ENCODE data around the gene CBFA2T2. TPM values are rescaled to one million over a fixed set of nuclear protein-coding genes. Genes with fewer than 3 reads are reported as not detected.

Gene CBFA2T2
- total RNA-seq, 2 donors from 2014 or later = 14.4 to 15.7 TPM

GRCh38 chr20:33654680-33655161 lies 164.8 kb downstream of the CBFA2T2 start:
- H3K27me3 Mint-ChIP-seq (ENCODE audit: low read depth) = no peaks in the 10 kb centered on the region
- DNase-seq = no peak
- H3K4me1 Mint-ChIP-seq (ENCODE audit: low read depth) = peaks cover 43% of the 10 kb centered on the region
- H3K4me3 Mint-ChIP-seq = no peak overlapping the region
- ATAC-seq (replicated peaks in 1 of 2) = no peak
- no peak overlapping the region for H3K27ac Mint-ChIP-seq
- no peaks in the 10 kb centered on the region for H3K9me3 Mint-ChIP-seq
- H3K36me3 Mint-ChIP-seq (ENCODE audit: insufficient read depth in 2 of 2) = peaks cover 0 to 2% of the 10 kb centered on the region in 2 donors

- no peak overlapping the region for H3K4me3 Mint-ChIP-seq
- peaks cover 38% of the 10 kb centered on the region for H3K4me1 Mint-ChIP-seq (ENCODE audit: low read depth)
- no peak overlapping the region for H3K27ac Mint-ChIP-seq
- no peaks in the 10 kb centered on the region for H3K9me3 Mint-ChIP-seq
- ATAC-seq (replicated peaks in 1 of 2) (no peak), DNase-seq (no peak)
- no peaks in the 10 kb centered on the region for H3K27me3 Mint-ChIP-seq (ENCODE audit: low read depth)
- H3K36me3 Mint-ChIP-seq (ENCODE audit: insufficient read depth in 2 of 2) = peaks cover 0 to 2% of the 10 kb centered on the region in 2 donors
Observed at GRCh38 chr20:33655164-33655563, 165.3 kb downstream of the CBFA2T2 start.

DNA sequence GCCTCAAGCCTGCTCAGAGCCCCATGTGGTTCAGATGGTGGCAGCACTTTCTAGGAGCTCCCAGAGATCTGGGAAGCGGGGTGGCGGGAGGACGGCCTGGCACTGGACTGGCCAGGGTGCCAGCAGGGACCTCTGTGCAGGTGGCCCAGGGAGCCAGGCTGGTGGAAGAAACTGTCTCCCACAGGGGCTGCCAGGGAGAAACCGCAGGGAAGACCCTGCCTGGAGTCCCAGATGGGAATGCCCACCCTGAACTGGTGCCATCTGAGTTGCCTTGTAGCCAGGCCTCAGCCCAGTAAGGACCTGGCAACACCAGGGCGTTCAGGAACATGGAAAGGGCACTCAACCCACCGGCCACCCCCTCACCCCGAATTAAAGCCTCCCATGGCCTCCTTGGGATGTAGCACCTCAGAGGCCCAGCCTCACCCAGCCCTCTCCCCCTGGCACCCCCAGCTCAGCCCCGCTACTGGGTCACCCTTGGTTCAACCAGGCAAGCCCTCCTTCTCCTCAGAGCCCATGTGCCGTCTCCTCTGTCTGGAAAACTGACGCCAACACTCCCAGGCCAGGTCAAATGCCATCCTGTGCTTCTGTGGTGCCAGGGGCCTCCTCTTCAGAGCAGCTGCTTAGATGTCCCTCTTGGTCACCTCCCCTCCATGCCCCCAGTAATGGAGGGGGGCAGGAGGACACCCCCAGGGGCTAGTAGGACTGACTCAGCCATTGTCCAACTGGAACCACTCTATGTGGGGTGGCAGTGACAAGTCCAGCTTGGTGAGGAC lies 166.3 kb downstream of the CBFA2T2 start:
- Mint-ChIP-seq H3K27me3 (ENCODE audit: low read depth) (no peaks in the 10 kb centered on the region), H3K36me3 (ENCODE audit: insufficient read depth in 2 of 2) (peaks cover 0 to 3% of the 10 kb centered on the region in 2 donors), H3K4me1 (ENCODE audit: low read depth) (peaks cover 31% of the 10 kb centered on the region), H3K9me3 (no peaks in the 10 kb centered on the region), H3K4me3 (no peak overlapping the region), H3K27ac (no peak overlapping the region)
- DNase-seq (no peak), ATAC-seq (replicated peaks in 1 of 2) (no peak)

DNA sequence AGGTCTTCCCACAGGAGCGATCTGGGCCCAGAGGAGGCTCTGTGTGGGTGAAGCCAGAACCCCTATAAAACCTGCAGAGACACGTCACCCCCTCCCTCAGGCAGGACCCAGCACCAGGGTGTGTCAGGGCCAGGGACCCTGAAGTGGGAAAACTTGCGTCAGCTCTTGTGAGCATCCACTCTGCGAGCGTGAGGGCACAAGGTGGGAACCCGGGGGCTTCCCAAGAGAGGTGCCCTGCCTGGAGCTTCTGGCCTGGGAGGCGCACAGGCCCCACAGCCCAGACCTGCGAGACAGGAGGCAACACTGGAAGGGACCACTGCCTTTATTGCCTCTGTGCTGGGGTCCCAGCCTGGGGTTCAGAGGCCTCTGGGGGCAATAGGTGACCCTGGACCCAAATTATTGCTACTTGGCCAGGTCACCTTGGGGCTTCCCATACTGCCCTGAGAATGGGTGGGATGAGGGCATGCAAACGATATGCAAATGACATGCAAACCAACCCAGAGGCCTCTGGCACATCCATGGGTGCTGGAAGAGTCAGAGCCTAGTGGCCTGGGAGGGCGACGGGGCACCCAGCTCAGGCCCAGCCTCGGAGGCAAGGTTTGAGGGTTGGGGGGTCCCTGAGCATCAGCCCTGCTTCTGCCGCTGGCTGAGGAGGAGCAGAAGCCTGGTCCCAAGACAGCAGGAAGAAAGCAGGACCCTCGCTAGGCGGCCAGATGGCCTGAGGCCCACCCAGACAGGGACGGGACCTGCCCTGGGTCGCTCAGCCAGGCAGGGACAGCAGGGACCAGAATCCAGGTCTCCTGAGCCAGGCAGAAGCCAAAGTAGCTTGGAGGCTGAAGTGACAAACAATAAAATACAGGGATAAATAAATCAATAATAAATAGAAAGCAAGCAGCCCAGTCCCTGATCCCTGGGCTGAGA lies 167.1 kb downstream of the CBFA2T2 start:
- H3K27ac Mint-ChIP-seq = no peak overlapping the region
- peaks cover 23% of the 10 kb centered on the region for H3K4me1 Mint-ChIP-seq (ENCODE audit: low read depth)
- no peak for DNase-seq
- H3K36me3 Mint-ChIP-seq (ENCODE audit: insufficient read depth in 2 of 2) = peaks cover 0 to 3% of the 10 kb centered on the region in 2 donors
- no peak overlapping the region for H3K4me3 Mint-ChIP-seq
- H3K27me3 Mint-ChIP-seq (ENCODE audit: low read depth) = no peaks in the 10 kb centered on the region
- ATAC-seq (replicated peaks in 1 of 2) = no peak
- no peaks in the 10 kb centered on the region for H3K9me3 Mint-ChIP-seq

GRCh38 chr20:33657704-33658095 lies 167.8 kb downstream of the CBFA2T2 start:
- peaks cover 19% of the 10 kb centered on the region for H3K4me1 Mint-ChIP-seq (ENCODE audit: low read depth)
- DNase-seq (no peak), ATAC-seq (replicated peaks in 1 of 2) (no peak)
- H3K36me3 Mint-ChIP-seq (ENCODE audit: insufficient read depth in 2 of 2) = peaks cover 0 to 3% of the 10 kb centered on the region in 2 donors
- no peaks in the 10 kb centered on the region for H3K27me3 Mint-ChIP-seq (ENCODE audit: low read depth)
- no peaks in the 10 kb centered on the region for H3K9me3 Mint-ChIP-seq
- no peak overlapping the region for H3K4me3 Mint-ChIP-seq
- no peak overlapping the region for H3K27ac Mint-ChIP-seq

GRCh38 chr20:33658510-33658909 lies 168.6 kb downstream of the CBFA2T2 start:
- ATAC-seq (replicated peaks in 1 of 2) (no peak), DNase-seq (no peak)
- Mint-ChIP-seq H3K27ac (no peak overlapping the region), H3K36me3 (ENCODE audit: insufficient read depth in 2 of 2) (peaks cover 0 to 3% of the 10 kb centered on the region in 2 donors), H3K4me3 (no peak overlapping the region), H3K9me3 (no peaks in the 10 kb centered on the region), H3K27me3 (ENCODE audit: low read depth) (no peaks in the 10 kb centered on the region), H3K4me1 (ENCODE audit: low read depth) (peaks cover 15% of the 10 kb centered on the region)

DNA sequence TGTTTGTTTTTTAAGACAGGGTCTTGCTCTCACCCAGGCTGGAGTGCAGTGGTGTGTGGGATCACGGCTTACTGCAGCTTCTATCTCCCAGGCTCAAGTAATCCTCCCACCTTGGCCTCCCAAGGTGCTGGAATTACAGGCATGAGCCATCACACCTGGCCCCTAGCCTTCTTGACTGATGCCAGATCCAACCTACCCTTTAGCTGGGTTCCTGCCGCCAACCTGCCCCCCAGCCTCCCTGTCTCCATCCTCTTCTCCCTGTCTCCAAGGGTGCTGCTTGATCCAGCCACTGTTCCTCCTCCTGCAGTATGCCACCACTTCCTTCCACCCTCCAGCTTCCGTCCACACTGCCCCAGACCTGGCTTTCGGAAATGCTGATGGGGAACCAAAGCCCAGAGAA lies 169.0 kb downstream of the CBFA2T2 start:
- Mint-ChIP-seq H3K9me3 (no peaks in the 10 kb centered on the region), H3K27ac (no peak overlapping the region), H3K4me3 (no peak overlapping the region), H3K4me1 (ENCODE audit: low read depth) (peaks cover 11% of the 10 kb centered on the region), H3K36me3 (ENCODE audit: insufficient read depth in 2 of 2) (peaks cover 0 to 3% of the 10 kb centered on the region in 2 donors), H3K27me3 (ENCODE audit: low read depth) (no peaks in the 10 kb centered on the region)
- ATAC-seq (replicated peaks in 1 of 2) (no peak), DNase-seq (no peak)

DNA sequence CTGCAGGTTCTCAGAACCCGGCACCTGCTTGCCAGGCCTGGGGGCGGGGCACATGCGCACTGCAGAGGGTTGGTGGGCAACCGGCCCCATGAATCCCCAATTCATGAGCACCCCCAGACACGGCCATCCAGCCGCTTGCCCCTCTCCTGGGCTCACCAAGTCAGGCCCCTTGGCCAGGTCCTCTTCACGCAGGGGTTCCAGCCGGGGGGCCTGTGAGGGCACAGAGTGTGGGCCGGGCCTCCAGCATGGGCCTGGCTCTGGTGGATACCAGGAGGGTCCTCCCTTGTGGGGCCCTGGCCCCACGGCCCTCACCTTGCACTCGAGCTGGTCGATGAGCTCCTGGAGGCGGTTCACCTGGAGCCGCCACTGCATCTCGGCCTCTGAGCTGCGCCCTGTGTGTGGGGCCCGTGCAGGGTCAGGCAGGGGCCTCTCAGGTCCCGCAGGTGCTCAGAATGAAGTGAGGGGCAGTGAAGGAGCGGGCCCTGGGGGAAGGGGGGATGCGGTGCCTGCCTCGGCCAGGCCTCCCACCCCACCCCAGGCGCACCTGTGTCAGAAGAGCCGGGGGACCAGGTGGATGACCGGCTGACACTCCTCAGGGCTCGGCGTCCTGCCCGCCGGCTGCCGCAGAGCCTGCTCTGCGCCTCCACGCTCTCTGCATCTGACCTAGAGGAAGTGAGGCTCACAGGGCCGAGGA lies 169.6 kb downstream of the CBFA2T2 start:
- H3K27me3 Mint-ChIP-seq (ENCODE audit: low read depth) = no peaks in the 10 kb centered on the region
- H3K4me3 Mint-ChIP-seq = no peak overlapping the region
- peaks cover 0 to 3% of the 10 kb centered on the region in 2 donors for H3K36me3 Mint-ChIP-seq (ENCODE audit: insufficient read depth in 2 of 2)
- no peak for ATAC-seq (replicated peaks in 1 of 2)
- peaks cover 12% of the 10 kb centered on the region for H3K4me1 Mint-ChIP-seq (ENCODE audit: low read depth)
- no peak overlapping the region for H3K27ac Mint-ChIP-seq
- DNase-seq = no peak
- H3K9me3 Mint-ChIP-seq = no peaks in the 10 kb centered on the region

DNA sequence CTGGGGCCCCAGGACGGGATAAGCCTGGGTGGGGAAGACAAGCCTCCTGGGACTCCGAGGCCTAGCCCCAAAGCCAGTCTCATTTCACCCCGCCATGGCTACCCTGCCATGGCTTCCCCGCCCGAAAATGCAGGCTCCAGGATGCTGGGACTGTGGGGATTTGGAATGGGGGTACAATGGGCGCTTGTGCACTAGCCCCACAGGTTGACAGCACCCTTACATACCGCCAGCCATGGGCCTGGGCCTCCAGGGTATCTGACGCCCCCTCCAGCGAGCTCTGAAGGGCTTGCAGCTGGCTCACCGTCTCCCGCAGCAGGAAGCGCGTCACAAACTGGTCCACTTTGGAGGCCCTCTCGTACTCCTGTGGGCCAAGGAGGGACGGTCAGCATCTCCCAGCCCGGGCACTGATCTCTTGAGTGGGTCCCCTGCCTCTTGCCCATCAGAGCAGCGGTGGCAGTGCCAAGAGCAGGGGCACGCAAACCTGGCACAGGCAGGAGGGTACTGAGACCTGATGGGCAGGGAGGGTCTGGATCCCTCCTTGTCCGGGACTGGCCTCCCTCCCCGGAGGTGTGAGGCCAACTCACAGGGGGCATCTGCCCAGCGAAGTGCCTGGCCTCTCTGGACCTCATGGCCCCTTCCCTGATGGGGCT lies 170.3 kb downstream of the CBFA2T2 start:
- Mint-ChIP-seq H3K27ac (no peak overlapping the region), H3K4me1 (ENCODE audit: low read depth) (peaks cover 18% of the 10 kb centered on the region), H3K27me3 (ENCODE audit: low read depth) (no peaks in the 10 kb centered on the region), H3K9me3 (no peaks in the 10 kb centered on the region), H3K4me3 (no peak overlapping the region), H3K36me3 (ENCODE audit: insufficient read depth in 2 of 2) (peaks cover 0 to 3% of the 10 kb centered on the region in 2 donors)
- no peak for DNase-seq
- ATAC-seq (replicated peaks in 1 of 2) = no peak

- H3K27ac Mint-ChIP-seq = no peak overlapping the region
- H3K27me3 Mint-ChIP-seq (ENCODE audit: low read depth) = no peaks in the 10 kb centered on the region
Observed at GRCh38 chr20:33660685-33661058, 170.8 kb downstream of the CBFA2T2 start.

GRCh38 chr20:33662172-33662571 lies 172.3 kb downstream of the CBFA2T2 start, which contains the start of gene C20orf144:
C20orf144 (plus strand) TSS chr20:33662327; CDS start chr20:33662346, 19 bp downstream.
- H3K4me1 Mint-ChIP-seq (ENCODE audit: low read depth) = peaks cover 34% of the 10 kb centered on the region
- H3K27ac Mint-ChIP-seq = peak within 1 kb of the TSS; percentile 91
- H3K27me3 Mint-ChIP-seq (ENCODE audit: low read depth) = no peaks in the 10 kb centered on the region
- no peaks in the 10 kb centered on the region for H3K9me3 Mint-ChIP-seq
- ATAC-seq (replicated peaks in 1 of 2) (no peak), DNase-seq (no peak)
- H3K4me3 Mint-ChIP-seq = peak within 1 kb of the TSS; percentile 81 to 91
- H3K36me3 Mint-ChIP-seq (ENCODE audit: insufficient read depth in 2 of 2) = peaks cover 0 to 5% of the 10 kb centered on the region in 2 donors

More at GRCh38 chr20:33660685-33661058, 170.8 kb downstream of the CBFA2T2 start:
- no peak for DNase-seq
- Mint-ChIP-seq H3K9me3 (no peaks in the 10 kb centered on the region), H3K4me3 (no peak overlapping the region), H3K4me1 (ENCODE audit: low read depth) (peaks cover 23% of the 10 kb centered on the region), H3K36me3 (ENCODE audit: insufficient read depth in 2 of 2) (peaks cover 0 to 3% of the 10 kb centered on the region in 2 donors)
- no peak for ATAC-seq (replicated peaks in 1 of 2)
